HepG2 (cell line): ENCODE results near the gene DDR1. TPM values are rescaled to one million over a fixed set of nuclear protein-coding genes. Genes with fewer than 3 reads are reported as not detected.

Experiments used
- CBX2 ChIP-seq, 2 experiments: fragments of 200-600 bp in 1 of 2; sonication (generic); formaldehyde crosslinking in 1 of 2; IDR thresholded peaks; 2 replicates each; pipeline versions ENCODE4 v1.7.0 to v1.8.1; 2018 to 2022; ENCODE audit warnings: low read depth in 2 of 2, low read length in 1 of 2, mild to moderate bottlenecking in 1 of 2, missing genetic modification reagents in 1 of 2
- CHD2 ChIP-seq: IDR thresholded peaks from 2 replicates; pipeline ENCODE4 v1.6.1; 2011; ENCODE audit warnings: low read depth, low read length, improper control_type of control experiment
- DPF2 ChIP-seq: sonication (generic); formaldehyde crosslinking; IDR thresholded peaks from 2 replicates; pipeline ENCODE4 v1.4.0; 2020; ENCODE audit warnings: mild to moderate bottlenecking, low read depth, missing genetic modification reagents, borderline replicate concordance
- ETV5 ChIP-seq: IDR thresholded peaks from 2 replicates; pipeline ENCODE4 v1.6.1; 2018; ENCODE audit warnings: missing biosample characterization, missing genetic modification reagents, inconsistent platforms, borderline replicate concordance
- HMG20A ChIP-seq: IDR thresholded peaks from 2 replicates; pipeline ENCODE4 v1.6.1; 2016; ENCODE audit warnings: borderline replicate concordance
- MAFF ChIP-seq: IDR thresholded peaks from 2 replicates; pipeline ENCODE4 v1.6.1; 2011; ENCODE audit warnings: low read depth, low read length, improper control_type of control experiment
- MED1 ChIP-seq: sonication (generic); formaldehyde crosslinking; IDR thresholded peaks from 2 replicates; pipeline ENCODE4 v1.4.0; 2020; ENCODE audit warnings: missing genetic modification reagents
- MEIS1 ChIP-seq: sonication (generic); formaldehyde crosslinking; IDR thresholded peaks from 2 replicates; pipeline ENCODE4 v1.9.0; 2021; ENCODE audit warnings: mild to moderate bottlenecking, missing genetic modification reagents, moderate library complexity, borderline replicate concordance
- NAIF1 ChIP-seq: sonication (generic); formaldehyde crosslinking; IDR thresholded peaks from 2 replicates; pipeline ENCODE4 v1.5.0; 2020; ENCODE audit warnings: mild to moderate bottlenecking, missing genetic modification reagents, borderline replicate concordance
- NONO ChIP-seq, 2 experiments: fragments of 450-650 bp in 1 of 2; sonication (generic) in 1 of 2; formaldehyde crosslinking in 1 of 2; IDR thresholded peaks in 1 of 2; conservative IDR thresholded peaks in 1 of 2; 2 replicates each; pipeline versions ENCODE4 v1.6.1 to v1.8.0; 2017 to 2022; ENCODE audit warnings: mild to moderate bottlenecking in 1 of 2, missing genetic modification reagents in 1 of 2, moderate library complexity in 1 of 2
- PPARG ChIP-seq: conservative IDR thresholded peaks from 2 replicates; pipeline ENCODE4 v1.6.1; 2016; ENCODE audit warnings: missing biosample characterization, missing genetic modification reagents
- TCF12 ChIP-seq, 2 experiments: fragments of 450-650 bp in 1 of 2; sonication (generic) in 1 of 2; formaldehyde crosslinking in 1 of 2; IDR thresholded peaks; 2 replicates each; pipeline versions ENCODE4 v1.6.1 to v1.8.0; 2017 to 2022; ENCODE audit warnings: antibody characterized with exemption in 1 of 2, mild to moderate bottlenecking in 1 of 2, missing genetic modification reagents in 1 of 2, moderate library complexity in 1 of 2
- TOE1 ChIP-seq: sonication (generic); formaldehyde crosslinking; IDR thresholded peaks from 2 replicates; pipeline ENCODE4 v1.4.0; 2020; ENCODE audit warnings: mild to moderate bottlenecking, missing genetic modification reagents
- ZBTB42 ChIP-seq: sonication (generic); formaldehyde crosslinking; IDR thresholded peaks from 2 replicates; pipeline ENCODE4 v1.5.0; 2020; ENCODE audit warnings: mild to moderate bottlenecking, missing genetic modification reagents
- ZNF256 ChIP-seq: sonication (generic); formaldehyde crosslinking; conservative IDR thresholded peaks from 2 replicates; pipeline ENCODE4 v1.4.0; 2020; ENCODE audit warnings: missing genetic modification reagents
- ZNF460 ChIP-seq: sonication (generic); formaldehyde crosslinking; IDR thresholded peaks from 2 replicates; pipeline ENCODE4 v1.5.1; 2020; ENCODE audit warnings: missing genetic modification reagents, mild to moderate bottlenecking, borderline replicate concordance
- ZNF552 ChIP-seq: sonication (generic); formaldehyde crosslinking; IDR thresholded peaks from 2 replicates; pipeline ENCODE4 v1.9.0; 2022; ENCODE audit warnings: missing genetic modification reagents, mild to moderate bottlenecking, borderline replicate concordance
- ZNF614 ChIP-seq: IDR thresholded peaks from 2 replicates; pipeline ENCODE4 v1.6.1; 2018; ENCODE audit warnings: missing biosample characterization, missing genetic modification reagents, inconsistent platforms, borderline replicate concordance
- ZNF775 ChIP-seq: sonication (generic); formaldehyde crosslinking; IDR thresholded peaks from 2 replicates; pipeline ENCODE4 v1.4.0; 2020; ENCODE audit warnings: missing genetic modification reagents, mild to moderate bottlenecking, moderate library complexity, borderline replicate concordance
- ZNF777 ChIP-seq: sonication (generic); formaldehyde crosslinking; IDR thresholded peaks from 2 replicates; pipeline ENCODE4 v1.4.0; 2020; ENCODE audit warnings: missing genetic modification reagents
- ZSCAN9 ChIP-seq: IDR thresholded peaks from 2 replicates; pipeline ENCODE4 v1.6.1; 2016; ENCODE audit warnings: borderline replicate concordance
- polyA plus RNA-seq, 8 experiments: library from polyadenylated mRNA; depleted of rRNA in 3 of 8; stranded (reverse) in 7 of 8; unstranded in 1 of 8; fragments of >200 nt; fragmentation: Illumina TruSeq in 4 of 8; extraction: Trizol in 4 of 8; gene quantifications; 2 replicates each; pipeline versions ENCODE4 v1.2.1 to v1.2.3, GENCODE V29; 2011 to 2016; ENCODE audit warnings: low read depth in 4 of 8, missing spikeins in 1 of 8, mixed read lengths in 1 of 8; ENCODE audit not compliant: insufficient read depth in 1 of 8
- total RNA-seq, 5 experiments: library from RNA; depleted of rRNA; stranded (reverse); fragments of >200 nt; fragmentation: Illumina TruSeq; extraction: Trizol; gene quantifications; 2 replicates each; pipeline ENCODE4 v1.2.3, GENCODE V29; 2016; ENCODE audit warnings: low read depth in 1 of 5
- TF ChIP-seq, protein P1 (sequence below): sonication (generic); formaldehyde crosslinking; conservative IDR thresholded peaks from 2 replicates; pipeline ENCODE4 v1.4.0; 2020; ENCODE audit warnings: missing genetic modification reagents
- TF ChIP-seq, protein P2 (sequence below): sonication (generic); formaldehyde crosslinking; IDR thresholded peaks from 2 replicates; pipeline ENCODE4 v1.5.1; 2020; ENCODE audit warnings: mild to moderate bottlenecking, moderate library complexity, missing genetic modification reagents

DDR1 gene
- total and polyA plus RNA-seq, 2 of the 13 experiments (the other 11 are each of a cell fraction or from before 2014, with no cell fraction given), result 16.7 to 20.2 TPM

DNA sequence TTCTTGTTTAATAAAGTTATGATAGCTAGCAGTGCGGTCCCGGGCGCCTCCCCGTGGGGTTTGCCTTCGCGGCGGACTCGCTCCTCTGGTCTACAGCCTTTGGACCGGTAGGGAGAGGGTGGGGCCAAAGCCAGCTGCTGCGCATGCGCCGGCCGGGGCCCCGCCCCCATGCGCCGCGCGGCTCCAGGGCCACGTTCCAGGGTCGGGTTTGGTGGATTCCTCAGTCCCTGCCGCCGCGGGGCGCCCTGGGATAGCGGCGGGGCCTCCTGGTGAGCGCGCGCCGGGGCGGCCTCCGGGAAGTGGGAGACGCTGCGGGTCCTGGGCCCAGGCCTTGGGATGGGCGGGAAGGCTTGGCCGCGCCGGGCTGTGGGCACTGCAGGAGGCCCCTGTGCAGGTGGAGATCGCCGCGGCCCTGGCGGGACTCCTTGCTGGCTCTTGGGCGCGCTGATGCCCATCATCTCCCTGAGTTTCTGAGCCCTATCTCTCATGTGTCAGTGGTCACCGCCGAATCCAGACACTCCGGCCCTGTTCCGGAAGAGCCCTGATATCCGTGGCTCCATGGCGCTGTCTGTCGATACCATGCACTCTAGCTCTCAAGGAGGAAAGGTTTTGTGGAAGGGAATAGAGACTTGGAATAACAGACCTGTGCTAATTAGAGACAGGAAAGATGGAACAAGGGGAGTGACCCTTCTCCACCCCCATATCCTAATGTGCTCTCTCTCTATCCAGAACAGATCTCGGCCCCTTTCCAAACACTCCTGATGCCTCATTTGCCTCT is 29.9 kb downstream of the DDR1 start, which contains the start of gene VARS2 (continued):
- TF ChIP-seq CHD2 (0 out of 2 replicates have a peak, but pooled peaks have one; percentile 3), NAIF1 (0 out of 2 replicates have a peak, but pooled peaks have one; percentile 46), ZSCAN9 (CRISPR knock-in tag) (peak; percentile 93), MEIS1 (0 out of 2 replicates have a peak, but pooled peaks have one; percentile 61), ZNF552 (CRISPR knock-in tag) (peak; percentile 53; the same call in 1 of the 2 replicates), MAFF (no peak), ZNF256 (CRISPR knock-in tag) (peak; percentile 71; the same call in 1 of the 2 replicates), TCF12 (IDR thresholded peaks at IDR 0.05) (no peak), TCF12 (CRISPR knock-in tag; IDR thresholded peaks at IDR 0.05) (peak; percentile 96), ETV5 (CRISPR knock-in tag) (peak; percentile 79), ZBTB42 (CRISPR knock-in tag) (0 out of 2 replicates have a peak, but pooled peaks have one; percentile 60), HMG20A (CRISPR knock-in tag) (no peak), ZNF777 (CRISPR knock-in tag) (peak; percentile 73), NONO (IDR thresholded peaks at IDR 0.05) (no peak), NONO (CRISPR knock-in tag; conservative IDR thresholded peaks at IDR 0.05) (peak; percentile 99), TOE1 (CRISPR knock-in tag) (peak; percentile 74), ZNF460 (CRISPR knock-in tag) (no peak; the same call in 1 of the 2 replicates), PPARG (CRISPR knock-in tag) (peak; percentile 73), CBX2 (IDR thresholded peaks at IDR 0.05; ENCODE audit: low read depth, low read length) (no peak), CBX2 (CRISPR knock-in tag; IDR thresholded peaks at IDR 0.05; ENCODE audit: low read depth) (peak; percentile 71; the same call in 1 of the 2 replicates), DPF2 (CRISPR knock-in tag) (no peak), ZNF775 (CRISPR knock-in tag) (0 out of 2 replicates have a peak, but pooled peaks have one; percentile 26), MED1 (CRISPR knock-in tag) (peak; percentile 83), ZNF614 (CRISPR knock-in tag) (peak; percentile 91; the same call in 1 of the 2 replicates)
- TF ChIP-seq, protein P1, sequence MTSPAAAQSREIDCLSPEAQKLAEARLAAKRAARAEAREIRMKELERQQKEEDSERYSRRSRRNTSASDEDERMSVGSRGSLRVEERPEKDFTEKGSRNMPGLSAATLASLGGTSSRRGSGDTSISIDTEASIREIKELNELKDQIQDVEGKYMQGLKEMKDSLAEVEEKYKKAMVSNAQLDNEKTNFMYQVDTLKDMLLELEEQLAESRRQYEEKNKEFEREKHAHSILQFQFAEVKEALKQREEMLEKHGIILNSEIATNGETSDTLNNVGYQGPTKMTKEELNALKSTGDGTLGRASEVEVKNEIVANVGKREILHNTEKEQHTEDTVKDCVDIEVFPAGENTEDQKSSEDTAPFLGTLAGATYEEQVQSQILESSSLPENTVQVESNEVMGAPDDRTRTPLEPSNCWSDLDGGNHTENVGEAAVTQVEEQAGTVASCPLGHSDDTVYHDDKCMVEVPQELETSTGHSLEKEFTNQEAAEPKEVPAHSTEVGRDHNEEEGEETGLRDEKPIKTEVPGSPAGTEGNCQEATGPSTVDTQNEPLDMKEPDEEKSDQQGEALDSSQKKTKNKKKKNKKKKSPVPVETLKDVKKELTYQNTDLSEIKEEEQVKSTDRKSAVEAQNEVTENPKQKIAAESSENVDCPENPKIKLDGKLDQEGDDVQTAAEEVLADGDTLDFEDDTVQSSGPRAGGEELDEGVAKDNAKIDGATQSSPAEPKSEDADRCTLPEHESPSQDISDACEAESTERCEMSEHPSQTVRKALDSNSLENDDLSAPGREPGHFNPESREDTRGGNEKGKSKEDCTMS (CRISPR knock-in tag), result no peak
- TF ChIP-seq, protein P2, sequence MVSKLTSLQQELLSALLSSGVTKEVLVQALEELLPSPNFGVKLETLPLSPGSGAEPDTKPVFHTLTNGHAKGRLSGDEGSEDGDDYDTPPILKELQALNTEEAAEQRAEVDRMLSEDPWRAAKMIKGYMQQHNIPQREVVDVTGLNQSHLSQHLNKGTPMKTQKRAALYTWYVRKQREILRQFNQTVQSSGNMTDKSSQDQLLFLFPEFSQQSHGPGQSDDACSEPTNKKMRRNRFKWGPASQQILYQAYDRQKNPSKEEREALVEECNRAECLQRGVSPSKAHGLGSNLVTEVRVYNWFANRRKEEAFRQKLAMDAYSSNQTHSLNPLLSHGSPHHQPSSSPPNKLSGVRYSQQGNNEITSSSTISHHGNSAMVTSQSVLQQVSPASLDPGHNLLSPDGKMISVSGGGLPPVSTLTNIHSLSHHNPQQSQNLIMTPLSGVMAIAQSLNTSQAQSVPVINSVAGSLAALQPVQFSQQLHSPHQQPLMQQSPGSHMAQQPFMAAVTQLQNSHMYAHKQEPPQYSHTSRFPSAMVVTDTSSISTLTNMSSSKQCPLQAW (CRISPR knock-in tag), result no peak; the same call in 1 of the 2 replicates
